Ishikawa (cell line): ENCODE measurements around the gene SNCAIP.

ENCODE experiments used
- CEBPB ChIP-seq: IDR thresholded peaks from 2 replicates; pipeline ENCODE4 v1.6.1; 2012
- CREB1 ChIP-seq: IDR thresholded peaks from 2 replicates; pipeline ENCODE4 v1.6.1; 2012; ENCODE audit warnings: low read depth
- EGR1 ChIP-seq: IDR thresholded peaks from 2 replicates; pipeline ENCODE4 v1.6.1; 2012
- EP300 ChIP-seq: IDR thresholded peaks from 2 replicates; pipeline ENCODE4 v1.6.1; 2012; ENCODE audit warnings: borderline replicate concordance
- FOXM1 ChIP-seq: IDR thresholded peaks from 2 replicates; pipeline ENCODE4 v1.6.1; 2012; ENCODE audit warnings: low read depth, borderline replicate concordance
- MAX ChIP-seq: IDR thresholded peaks from 2 replicates; pipeline ENCODE4 v1.6.1; 2012
- NFIC ChIP-seq: IDR thresholded peaks from 2 replicates; pipeline ENCODE4 v1.6.1; 2012
- RAD21 ChIP-seq: IDR thresholded peaks from 2 replicates; pipeline ENCODE4 v1.6.1; 2012; ENCODE audit warnings: low read depth
- REST ChIP-seq: IDR thresholded peaks from 2 replicates; pipeline ENCODE4 v1.6.1; 2012; ENCODE audit warnings: low read depth, mild to moderate bottlenecking
- TAF1 ChIP-seq: IDR thresholded peaks from 2 replicates; pipeline ENCODE4 v1.6.1; 2012; ENCODE audit warnings: low read depth, mild to moderate bottlenecking
- TEAD4 ChIP-seq: IDR thresholded peaks from 2 replicates; pipeline ENCODE4 v1.6.1; 2012
- USF1 ChIP-seq: IDR thresholded peaks from 2 replicates; pipeline ENCODE4 v1.6.1; 2012
- YY1 ChIP-seq: IDR thresholded peaks from 2 replicates; pipeline ENCODE4 v1.6.1; 2012; ENCODE audit warnings: low read depth
- ZBTB7A ChIP-seq: IDR thresholded peaks from 2 replicates; pipeline ENCODE4 v1.6.1; 2012; ENCODE audit warnings: low read depth

GRCh38 chr5:122362361-122362760, 50.3 kb downstream of the SNCAIP start:
- TF ChIP-seq USF1, result no peak
- TF ChIP-seq CREB1, result no peak
- no peak for TF ChIP-seq YY1
- no peak for TF ChIP-seq REST
- TF ChIP-seq TAF1, result no peak
- TF ChIP-seq TEAD4, result no peak
- TF ChIP-seq EP300, result no peak
- TF ChIP-seq ZBTB7A, result no peak
- TF ChIP-seq RAD21, result no peak
- TF ChIP-seq MAX, result no peak
- no peak for TF ChIP-seq EGR1
- TF ChIP-seq NFIC, result no peak
- no peak for TF ChIP-seq CEBPB
- TF ChIP-seq FOXM1, result no peak
